ENCODE measurements around the gene OR5C1. TPM values are rescaled to one million over a fixed set of nuclear protein-coding genes. Genes with fewer than 3 reads are reported as not detected.

OR5C1 gene
- total and polyA plus RNA-seq, 12 donors = not detected

- H3K36me3 ChIP-seq = no peaks in the 10 kb centered on the region
- no peaks in the 10 kb centered on the region for H3K4me1 ChIP-seq
- ATAC-seq (no peak), DNase-seq (no peak)
- peaks cover 0 to 21% (median 5%) of the 10 kb centered on the region in 11 donors for H3K9me3 ChIP-seq
- WGBS, 2 donors = 85 to 86% methylated on average over 8 of the region's 8 CpGs
- no peaks in the 10 kb centered on the region for H3K27me3 ChIP-seq
- TF ChIP-seq, protein P1, sequence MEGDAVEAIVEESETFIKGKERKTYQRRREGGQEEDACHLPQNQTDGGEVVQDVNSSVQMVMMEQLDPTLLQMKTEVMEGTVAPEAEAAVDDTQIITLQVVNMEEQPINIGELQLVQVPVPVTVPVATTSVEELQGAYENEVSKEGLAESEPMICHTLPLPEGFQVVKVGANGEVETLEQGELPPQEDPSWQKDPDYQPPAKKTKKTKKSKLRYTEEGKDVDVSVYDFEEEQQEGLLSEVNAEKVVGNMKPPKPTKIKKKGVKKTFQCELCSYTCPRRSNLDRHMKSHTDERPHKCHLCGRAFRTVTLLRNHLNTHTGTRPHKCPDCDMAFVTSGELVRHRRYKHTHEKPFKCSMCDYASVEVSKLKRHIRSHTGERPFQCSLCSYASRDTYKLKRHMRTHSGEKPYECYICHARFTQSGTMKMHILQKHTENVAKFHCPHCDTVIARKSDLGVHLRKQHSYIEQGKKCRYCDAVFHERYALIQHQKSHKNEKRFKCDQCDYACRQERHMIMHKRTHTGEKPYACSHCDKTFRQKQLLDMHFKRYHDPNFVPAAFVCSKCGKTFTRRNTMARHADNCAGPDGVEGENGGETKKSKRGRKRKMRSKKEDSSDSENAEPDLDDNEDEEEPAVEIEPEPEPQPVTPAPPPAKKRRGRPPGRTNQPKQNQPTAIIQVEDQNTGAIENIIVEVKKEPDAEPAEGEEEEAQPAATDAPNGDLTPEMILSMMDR (IDR thresholded peaks at IDR 0.05) = no peak
- no peak overlapping the region for H3K27ac ChIP-seq
- intact Hi-C loops (cut with DNase I) = no loop called here
- H3K4me3 ChIP-seq = no peak overlapping the region
These were observed 11.7 kb upstream of the OR5C1 start for GRCh38 chr9:122777052-122777451.

DNA sequence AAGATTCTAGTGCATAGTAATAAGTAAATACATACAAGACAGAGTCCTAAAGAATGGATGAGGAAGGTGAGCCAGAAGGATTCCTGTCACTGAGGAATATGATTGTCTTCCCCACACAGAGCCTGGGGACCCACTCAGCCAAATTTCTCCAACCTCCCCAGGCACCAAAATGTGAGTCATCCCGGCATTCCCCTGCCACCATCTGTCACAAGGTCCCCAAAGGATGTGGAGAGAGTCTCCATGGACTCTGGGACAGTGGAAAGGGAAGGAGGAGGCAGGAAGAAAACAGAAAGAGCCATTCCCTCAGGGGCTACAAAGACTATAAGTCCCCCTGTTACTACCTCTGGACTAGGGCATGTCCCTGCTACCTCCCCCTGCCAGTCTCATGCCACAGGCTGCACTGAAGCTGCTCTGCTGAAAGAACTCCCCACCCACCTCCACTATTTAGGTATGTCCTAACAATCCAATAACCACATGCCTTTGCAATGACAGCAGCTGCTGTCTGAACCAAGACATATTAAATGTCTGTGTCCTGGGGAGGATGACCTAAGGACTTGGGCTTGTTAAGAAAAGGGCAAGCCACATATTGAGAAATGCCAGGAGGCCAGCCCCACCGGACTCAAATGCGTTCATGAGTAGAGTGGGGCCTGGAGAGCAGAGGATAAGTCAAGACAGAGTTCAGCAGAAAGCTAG, 10.7 kb upstream of the OR5C1 start:
- Histone ChIP-seq H3K9me3 (peaks cover 0 to 13% (median under 1%) of the 10 kb centered on the region in 11 donors), H3K36me3 (no peaks in the 10 kb centered on the region), H3K4me1 (no peaks in the 10 kb centered on the region), H3K27me3 (no peaks in the 10 kb centered on the region), H3K27ac (no peak overlapping the region), H3K4me3 (no peak overlapping the region)
- intact Hi-C loops (cut with DNase I) = no loop called here
- TF ChIP-seq, protein P1 (IDR thresholded peaks at IDR 0.05) = no peak
- no peak for DNase-seq
- WGBS, 2 donors = 62 to 68% methylated on average over 3 of the region's 3 CpGs
- ATAC-seq = no peak

DNA sequence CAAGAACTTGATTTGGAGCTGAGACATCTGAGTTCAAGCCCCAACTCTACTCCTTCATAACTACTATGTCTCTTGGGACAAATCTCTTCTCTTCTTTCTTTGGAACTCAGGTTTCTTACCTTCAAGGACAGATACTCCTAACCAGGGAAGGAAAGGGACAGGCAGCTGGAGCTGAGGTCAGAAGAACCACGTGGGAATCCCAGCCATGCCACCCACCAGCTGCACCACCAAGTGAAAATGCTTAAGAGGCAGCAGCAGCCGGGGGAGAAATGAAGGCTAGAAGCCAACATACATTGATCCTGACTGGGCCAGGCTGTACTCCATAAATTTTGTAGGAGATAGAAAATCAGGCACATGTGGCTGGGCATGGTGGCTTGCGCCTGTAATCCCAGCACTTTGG, 9.6 kb upstream of the OR5C1 start:
- WGBS, 2 donors = 78 to 82% methylated on average over 3 of the region's 3 CpGs

DNA sequence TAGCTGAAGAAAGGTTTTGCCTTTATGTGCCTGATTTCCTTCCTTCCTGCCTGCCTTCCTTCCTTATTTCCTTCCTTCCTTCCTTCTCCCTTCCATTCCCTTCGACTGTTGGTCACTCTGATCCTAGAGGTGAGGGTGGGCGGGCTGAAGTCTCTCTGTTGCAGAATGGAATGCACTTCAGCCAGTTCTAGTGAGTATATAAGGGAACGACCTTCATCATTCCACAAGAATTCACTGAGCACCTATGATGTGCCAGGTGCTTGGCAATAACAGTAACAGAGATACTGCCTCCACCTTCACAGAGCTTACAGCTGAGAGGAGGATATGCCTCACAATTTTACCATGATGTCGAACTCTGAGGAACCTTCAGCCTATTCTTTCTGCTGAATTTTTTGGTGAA, 8.7 kb upstream of the OR5C1 start:
- WGBS, 2 donors = 64 to 68% methylated on average over 4 of the region's 4 CpGs
- intact Hi-C loops (cut with DNase I) = no loop called here
- Histone ChIP-seq H3K27me3 (no peaks in the 10 kb centered on the region), H3K27ac (no peak overlapping the region), H3K36me3 (no peaks in the 10 kb centered on the region), H3K4me1 (no peaks in the 10 kb centered on the region), H3K4me3 (no peak overlapping the region), H3K9me3 (no peaks in the 10 kb centered on the region)
- TF ChIP-seq, protein P1 (IDR thresholded peaks at IDR 0.05) = no peak
- ATAC-seq (no peak), DNase-seq (no peak)

More for the DNA sequence above, 9.6 kb upstream of the OR5C1 start:
- peaks cover 0 to 2% (median 0%) of the 10 kb centered on the region in 11 donors for H3K9me3 ChIP-seq
- no peaks in the 10 kb centered on the region for H3K4me1 ChIP-seq
- H3K36me3 ChIP-seq = no peaks in the 10 kb centered on the region
- no peaks in the 10 kb centered on the region for H3K27me3 ChIP-seq
- TF ChIP-seq, protein P1 (IDR thresholded peaks at IDR 0.05) = no peak
- intact Hi-C loops (cut with DNase I) = no loop called here
- no peak for ATAC-seq
- no peak overlapping the region for H3K27ac ChIP-seq
- DNase-seq = no peak
- H3K4me3 ChIP-seq = no peak overlapping the region
